RPMI7951 (cell line): Measurements from ENCODE around the gene KRT40. TPM values are rescaled to one million over a fixed set of nuclear protein-coding genes. Genes with fewer than 3 reads are reported as not detected.
"Not testable (repeated sequence)": the region's sequence is repeated elsewhere in the genome, so short reads cannot be mapped to it uniquely, and the experiment has no call there.

ENCODE experiments used
- DNase-seq: peaks from one replicate; pipeline ENCODE4 v3.0.0-alpha.2; 2012; ENCODE audit warnings: low read depth
- total RNA-seq: library from RNA; depleted of rRNA; stranded (reverse); fragments of >200 nt; shearing (Covaris generic); gene quantifications from 2 replicates; pipeline ENCODE4 v1.2.3, GENCODE V29; 2014; rRNA removed

Gene KRT40
- total RNA-seq = not detected in 2 replicates

DNA sequence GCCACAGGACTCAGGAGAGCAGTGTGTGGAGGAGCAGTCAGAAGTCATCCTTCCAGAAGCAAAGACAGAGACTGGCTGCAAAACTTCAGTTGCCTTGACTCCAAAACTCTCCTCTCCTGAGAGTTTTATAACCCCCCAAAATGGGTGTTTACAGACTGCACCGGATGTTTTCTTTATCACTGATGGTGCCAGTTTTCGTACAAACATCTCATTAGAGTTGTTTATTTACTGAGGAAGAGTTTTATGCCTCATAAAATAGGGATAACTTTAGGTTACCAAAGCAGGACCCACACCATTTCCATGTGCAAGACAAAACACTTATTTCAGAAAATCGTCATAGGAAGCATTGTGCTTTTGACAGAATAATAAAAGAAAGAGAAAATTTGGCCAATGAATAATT lies at the start of gene KRT40:
Gene KRT40 (minus strand): TSS at position 101 of the 400 bp plus-strand sequence. CDS start 53 bp downstream, at position 48.
- DNase-seq = no peak

DNA sequence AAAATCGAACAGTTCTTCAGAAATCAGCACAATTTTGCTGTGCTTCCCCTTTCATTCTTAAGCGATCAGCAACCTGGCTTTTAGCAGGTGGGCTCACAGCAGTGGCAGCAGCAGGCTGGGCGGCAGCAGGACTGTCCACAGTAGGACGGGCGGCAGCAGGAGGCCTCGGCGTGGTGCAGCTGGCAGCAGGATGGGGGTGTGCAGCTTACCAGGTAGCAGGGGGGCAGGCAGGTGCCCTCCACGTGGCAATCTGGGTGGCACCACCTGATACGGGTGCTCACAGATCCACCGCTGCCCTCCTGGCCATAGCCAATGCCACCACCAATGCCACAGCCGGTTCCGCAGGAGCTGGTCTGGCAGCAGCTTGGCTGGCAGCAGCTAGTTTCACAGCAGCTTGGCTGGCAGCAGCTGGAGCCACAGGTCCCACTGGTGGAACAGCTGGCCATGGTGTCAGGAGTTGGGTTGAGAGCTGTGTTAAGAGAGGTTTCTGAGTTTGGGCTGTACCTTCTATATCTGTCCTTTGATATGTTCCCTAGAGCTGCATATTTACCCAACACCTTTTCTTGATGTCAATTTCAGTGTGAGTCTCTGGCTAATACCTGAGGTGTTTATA lies 45.6 kb upstream of the KRT40 start, which contains the start of gene KRTAP1-4:
Gene KRTAP1-4 (minus strand): TSS at position 563 of the 613 bp plus-strand sequence. CDS start 117 bp downstream, at position 446.
- no peak for DNase-seq

DNA sequence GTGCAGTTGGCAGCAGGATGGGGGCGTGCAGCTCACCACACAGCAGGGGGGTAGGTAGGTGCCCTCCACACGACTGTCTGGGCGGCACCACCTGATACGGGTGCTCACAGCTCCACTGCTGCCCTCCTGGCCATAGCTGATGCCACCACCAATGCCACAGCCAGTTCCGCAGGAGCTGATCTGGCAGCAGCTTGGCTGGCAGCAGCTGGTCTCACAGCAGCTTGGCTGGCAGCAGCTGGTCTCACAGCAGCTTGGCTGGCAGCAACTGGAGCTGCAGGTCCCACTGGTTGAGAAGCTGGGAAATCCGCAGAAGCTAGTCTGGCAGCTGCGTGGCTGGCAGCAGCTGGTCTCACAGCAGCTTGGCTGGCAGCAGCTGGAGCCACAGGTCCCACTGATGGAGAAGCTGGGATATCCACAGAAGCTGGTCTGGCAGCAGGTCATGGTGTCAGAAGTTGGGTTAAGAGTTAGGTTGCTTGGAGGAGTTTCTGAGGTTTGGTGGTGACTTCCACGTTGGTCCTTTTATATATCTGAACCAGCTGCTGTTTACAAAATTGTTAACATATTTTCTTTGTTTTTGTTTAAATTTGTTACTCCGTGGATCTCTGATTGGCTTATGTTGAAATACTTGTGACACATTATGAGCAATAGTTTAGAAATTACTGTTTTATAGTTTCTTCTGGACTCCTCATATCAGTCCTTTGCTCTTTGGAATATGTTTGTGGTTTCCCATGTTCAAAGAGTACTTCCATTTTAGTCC lies 42.8 kb upstream of the KRT40 start, which contains the start of gene KRTAP1-5:
Gene KRTAP1-5 (minus strand): TSS at position 494 of the 757 bp plus-strand sequence. CDS start 53 bp downstream, at position 441.
- peak; percentile 79 for DNase-seq

DNA sequence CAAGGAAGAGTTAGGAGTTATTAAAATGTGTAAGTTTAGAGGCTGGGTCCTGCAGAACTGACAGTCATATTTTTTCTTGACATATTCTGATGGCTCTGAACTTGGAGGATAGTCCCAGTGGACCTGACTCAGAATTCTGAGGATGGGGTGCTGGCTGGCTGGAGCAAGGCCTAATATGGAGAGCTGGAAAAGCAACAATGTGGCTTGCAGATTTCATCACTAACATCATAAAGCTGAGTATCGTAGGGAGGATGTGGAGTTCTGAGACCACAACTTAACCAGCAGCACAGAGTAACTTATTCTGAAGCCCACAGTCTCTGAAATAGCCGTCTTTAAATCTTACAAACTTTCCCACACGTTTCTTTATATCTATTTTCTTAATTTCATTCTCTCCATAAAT lies 40.6 kb upstream of the KRT40 start:
- no peak for DNase-seq

DNA sequence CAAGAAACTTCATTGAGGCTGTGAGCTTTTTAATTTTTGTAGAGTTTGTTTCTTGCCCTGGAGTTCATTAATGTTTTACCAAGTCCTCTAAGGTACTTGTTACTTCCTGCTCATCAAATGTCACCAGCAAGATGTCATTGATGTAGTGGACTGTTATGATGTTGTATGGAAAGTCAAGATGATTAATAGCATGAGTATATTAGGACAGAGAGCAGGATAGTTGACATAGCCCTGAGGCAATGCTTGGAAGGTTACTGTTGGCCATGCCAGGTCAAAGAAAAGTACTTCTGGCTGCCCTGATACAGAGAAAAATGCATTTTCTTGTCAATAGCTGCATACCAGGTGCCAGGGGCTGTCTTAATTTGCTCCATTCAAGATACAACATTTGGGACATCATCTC lies 36.2 kb upstream of the KRT40 start:
- DNase-seq = no peak

DNA sequence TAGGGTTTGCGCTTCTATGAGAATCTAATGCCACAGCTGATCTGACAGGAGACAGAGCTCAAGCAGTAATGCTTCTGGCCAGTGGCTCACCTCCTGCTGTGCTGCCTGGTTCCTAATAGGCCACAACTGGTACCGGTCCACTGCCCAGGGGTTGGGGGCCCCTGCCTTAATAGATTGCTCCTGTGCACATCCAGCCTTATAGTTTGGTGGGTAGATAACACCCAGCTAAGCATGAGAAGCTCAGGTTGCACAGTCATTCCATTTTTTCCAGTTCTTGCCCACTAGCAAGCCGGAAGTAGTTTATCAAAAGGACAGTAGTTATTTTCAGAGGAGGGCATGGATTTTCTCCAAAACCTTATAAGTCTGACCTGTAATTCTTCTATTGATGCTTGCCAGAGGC lies 35.3 kb upstream of the KRT40 start:
- DNase-seq = no peak

DNA sequence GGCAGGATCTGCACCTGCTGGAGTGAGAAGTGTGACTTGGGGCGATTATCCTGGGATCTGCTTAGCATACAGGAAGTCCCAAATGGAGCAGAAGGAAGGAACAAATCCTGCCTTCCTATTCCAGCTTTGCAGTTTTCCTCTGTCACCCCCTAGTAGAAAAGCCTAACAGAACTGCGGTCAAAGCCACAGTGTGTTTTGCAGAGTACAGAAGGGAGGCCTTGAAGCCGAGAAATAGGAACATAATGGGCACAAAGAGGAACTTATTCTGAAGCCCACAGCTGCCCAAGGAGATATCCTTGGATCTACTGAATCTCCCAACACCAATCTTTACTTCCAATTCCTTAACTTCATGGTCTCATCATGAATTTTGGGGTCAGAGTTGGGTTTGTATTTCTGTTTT lies 34.4 kb upstream of the KRT40 start:
- DNase-seq = no peak

DNA sequence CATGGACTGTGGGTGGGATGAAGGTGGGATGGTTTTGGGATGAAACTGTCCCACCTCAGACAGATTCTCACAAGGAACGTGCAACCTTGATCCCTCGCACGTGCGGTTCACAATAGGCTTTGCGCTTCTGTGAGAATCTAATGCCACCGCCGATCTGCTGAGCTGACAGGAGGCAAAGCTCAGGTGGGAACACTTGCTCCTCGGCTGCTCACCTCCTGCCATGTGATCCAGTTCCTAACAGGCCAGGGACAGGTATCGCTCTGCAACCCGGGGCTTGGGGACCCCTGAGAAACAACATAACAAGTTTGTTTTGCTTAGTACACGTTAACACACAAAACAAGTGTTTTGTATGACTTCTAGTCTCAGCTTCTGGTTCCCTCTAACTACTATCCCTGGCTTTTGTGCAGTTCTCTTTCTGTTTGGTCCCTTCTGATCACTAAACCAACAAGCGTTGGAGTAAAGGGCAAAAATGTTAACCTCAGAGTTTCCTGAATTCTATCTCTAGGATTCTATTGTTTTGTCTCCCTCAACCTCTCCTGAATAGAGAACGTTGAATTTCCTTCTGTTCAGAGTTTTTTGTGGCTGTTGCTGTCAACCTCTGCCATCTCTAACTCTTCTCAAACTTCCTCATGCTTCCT lies 32.6 kb upstream of the KRT40 start:
- no peak for DNase-seq

DNA sequence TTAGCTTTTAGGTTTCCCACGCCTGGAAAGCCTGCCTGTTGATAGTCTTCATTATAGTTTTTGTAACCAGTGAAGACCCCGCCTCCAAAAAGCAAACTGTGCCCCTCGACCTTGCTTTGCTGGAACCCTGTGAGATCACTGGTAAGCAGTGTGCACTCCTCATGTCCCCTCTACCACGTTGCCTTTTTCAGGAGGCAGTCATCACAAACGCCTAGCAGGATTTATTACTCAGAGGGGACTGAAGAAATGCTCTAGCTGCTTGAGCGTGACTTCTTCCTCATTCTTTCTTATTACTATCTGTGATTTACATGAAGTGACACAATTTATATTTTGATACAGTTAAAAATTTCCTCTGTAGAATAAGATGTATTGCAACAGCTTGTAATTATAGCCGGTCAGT lies 31.3 kb upstream of the KRT40 start:
- no peak for DNase-seq

DNA sequence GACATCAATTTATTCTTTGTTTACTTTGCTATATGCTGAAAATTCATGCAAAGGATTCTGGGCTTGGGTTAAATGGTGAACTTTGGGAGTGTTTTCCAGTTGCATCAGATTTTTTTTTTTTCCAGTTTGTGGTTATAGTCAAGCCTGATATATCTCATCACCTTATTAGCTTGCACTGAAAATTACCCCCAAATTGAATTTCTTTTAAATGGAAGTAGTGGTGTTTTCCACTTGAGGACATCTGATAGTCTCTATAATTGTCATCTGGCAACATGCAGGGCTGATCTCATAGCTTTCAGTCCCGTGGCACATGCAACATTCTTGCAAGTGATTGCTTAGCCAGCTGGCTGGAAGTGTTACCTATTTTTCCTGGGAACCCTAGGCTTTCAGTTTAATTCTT lies 29.5 kb upstream of the KRT40 start:
- DNase-seq = no peak

DNA sequence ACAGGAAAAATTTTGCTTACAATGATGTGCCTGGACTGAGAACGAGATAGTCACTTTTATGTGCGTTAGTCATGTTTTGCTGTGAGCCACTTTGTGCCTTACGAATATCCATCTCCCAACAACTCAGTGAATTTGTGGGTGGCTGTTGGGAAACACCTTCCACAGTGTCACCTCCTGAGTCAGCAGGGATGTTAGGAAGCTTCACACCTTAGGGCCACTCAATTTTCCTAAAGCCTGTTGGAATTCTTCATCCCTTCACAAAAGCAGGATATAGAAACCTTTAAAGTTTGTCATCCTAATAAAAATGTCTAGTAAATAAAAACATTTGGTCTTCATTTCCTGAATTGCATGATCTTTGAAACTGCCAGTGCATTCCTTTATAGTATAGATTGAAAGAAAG lies 29.1 kb upstream of the KRT40 start:
- peak; percentile 4 for DNase-seq

DNA sequence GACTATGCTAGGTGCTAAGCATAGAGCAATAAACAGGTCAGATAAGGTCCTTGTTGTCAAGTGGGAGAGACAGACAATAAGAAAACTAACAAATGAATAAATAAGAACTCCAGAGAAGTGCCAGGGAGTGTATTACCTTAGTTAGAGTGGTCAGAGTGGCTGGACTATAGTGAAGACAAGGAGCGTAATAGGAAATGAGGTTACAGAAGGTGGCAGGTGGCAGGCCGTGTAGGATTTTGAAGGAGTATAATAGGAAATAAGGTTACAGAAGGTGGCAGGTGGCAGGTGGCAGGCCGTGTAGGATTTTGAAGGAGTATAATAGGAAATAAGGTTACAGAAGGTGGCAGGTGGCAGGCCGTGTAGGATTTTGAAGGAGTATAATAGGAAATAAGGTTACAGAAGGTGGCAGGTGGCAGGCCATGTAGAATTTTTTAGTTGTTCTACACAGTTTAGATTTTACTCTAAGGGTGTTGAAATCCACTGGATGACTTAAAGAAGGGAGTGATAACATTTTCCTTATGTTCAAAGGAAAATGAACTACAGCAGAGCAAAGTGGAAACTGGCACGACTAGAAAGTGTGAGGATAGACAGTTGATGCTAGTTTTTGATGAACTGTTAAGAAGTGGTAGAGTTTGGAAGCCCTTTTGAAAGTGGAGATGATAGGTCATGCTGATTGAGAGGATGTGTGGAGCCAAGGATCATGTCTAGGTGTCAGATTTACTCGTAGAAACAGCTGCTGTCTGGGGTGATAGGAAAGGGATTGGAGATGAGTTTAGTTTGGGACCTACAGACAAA lies 28.4 kb upstream of the KRT40 start:
- DNase-seq = no peak

DNA sequence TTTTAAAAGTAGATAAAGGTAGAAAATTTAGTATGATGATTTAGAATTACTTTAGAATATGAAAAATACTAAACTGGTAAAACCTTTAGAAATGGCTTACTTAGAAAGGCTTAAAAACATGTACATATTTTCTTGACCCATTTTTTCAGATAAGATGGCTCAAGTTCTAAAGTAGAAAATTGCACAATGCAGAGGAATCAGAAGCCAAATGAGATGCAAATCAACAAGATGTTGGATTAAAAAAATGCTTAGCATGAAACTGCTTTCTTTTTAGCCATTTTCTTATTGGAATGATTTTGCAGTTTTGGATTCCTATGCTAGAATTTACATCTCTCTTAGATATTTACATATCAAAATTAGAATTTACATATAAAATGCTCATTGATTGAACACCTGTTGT lies 26.3 kb upstream of the KRT40 start:
- no peak for DNase-seq

DNA sequence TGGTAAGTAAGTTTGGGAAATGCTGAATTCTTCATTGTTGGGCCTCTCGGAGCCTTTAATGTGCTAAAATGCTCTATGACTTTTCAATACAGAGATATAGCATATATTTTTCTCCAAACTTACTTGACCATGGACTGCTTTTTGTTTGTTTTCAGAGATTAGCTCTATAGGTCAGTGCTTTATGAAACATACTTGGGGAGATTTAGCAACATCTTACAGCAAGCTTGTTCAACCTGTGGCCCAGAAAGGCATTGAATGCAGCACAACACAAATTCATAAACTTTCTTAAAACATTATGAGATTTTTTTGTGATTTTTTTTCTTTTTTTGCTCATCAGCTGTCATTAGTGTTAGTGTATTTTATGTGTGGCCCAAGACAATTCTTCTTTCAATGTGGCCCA lies 25.8 kb upstream of the KRT40 start:
- DNase-seq = no peak

DNA sequence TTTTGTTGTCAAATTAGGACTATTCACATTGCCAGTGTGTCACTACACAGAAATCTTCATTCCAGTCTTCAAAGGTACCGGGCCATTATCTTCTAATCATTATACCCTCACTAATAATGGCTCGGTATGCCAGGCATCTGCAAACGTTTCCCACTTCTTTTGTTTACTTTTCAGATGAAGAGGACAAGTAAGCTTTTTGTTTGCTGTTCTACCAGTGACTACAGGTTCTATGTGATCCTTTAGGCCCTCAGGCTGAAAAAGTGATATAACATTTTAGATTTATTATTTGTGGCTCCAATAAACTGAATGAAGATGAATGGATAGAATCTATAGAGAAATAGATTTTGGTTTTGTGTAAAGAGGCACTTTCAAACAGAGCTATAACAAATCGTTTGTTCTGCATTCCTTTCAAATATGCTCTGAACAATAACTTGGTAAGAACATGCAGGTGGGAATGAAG lies 25.2 kb upstream of the KRT40 start:
- no peak for DNase-seq

DNA sequence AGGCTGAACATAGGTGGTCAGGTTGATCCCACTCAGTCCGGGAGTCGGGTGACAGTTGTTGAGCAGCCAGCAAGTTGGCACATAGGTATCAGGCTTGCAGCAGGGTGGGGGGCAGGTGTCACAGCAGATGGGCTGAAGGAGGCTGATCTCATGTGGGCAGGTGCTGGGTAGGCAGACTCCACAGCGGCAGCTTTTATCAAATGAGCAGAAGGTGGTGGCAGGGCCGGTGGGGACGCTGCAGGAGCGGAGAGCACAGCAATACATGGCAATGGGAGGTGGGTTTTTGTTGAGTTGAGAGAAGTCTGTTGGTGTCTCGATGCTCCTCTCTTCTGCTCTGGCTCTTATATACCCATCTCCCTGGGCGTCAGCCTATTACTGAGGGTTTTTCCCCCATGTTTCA lies 24.7 kb upstream of the KRT40 start, which contains the start of gene KRTAP3-1:
Gene KRTAP3-1 (minus strand): TSS at position 318 of the 400 bp plus-strand sequence. CDS start 54 bp downstream, at position 264.
- no peak for DNase-seq

DNA sequence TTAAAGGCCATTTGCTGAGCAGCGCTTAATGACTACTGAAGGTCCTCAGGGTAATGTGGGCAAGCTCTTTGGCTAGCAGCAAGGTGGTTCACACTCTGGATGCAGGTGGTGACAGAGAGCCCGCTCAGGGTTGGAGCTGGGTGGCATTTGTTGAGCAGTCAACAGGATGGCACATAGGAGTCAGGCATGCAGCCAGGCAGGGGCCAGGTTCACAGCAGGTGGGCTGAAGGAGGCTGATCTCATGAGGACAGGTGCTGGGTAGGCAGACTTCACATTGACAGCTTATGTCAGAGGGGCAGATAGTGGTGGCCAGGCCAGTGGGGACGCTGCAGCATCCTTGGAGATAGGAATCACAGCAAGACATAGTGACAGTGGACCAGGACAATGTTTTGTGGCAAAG lies 20.3 kb upstream of the KRT40 start:
- DNase-seq = no peak

DNA sequence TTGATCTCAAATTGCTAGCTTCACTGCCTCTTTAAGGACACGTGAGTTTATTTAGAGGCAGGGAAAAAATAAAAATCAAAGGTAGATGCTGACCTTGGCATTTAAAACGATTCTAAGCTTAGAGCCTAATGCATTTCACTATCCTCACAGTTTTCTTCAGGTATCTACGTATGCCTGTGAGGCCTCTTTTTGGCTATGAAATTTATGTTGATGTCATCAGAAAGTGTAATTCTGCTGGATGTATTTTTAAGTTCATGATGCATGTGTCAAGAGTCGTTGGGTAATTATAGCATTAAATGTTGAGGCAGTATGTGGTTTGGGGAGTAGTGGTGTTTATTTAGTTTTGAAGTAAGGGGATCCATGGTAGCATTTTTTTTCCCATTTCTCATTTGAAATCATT lies 19.8 kb upstream of the KRT40 start:
- no peak for DNase-seq

DNA sequence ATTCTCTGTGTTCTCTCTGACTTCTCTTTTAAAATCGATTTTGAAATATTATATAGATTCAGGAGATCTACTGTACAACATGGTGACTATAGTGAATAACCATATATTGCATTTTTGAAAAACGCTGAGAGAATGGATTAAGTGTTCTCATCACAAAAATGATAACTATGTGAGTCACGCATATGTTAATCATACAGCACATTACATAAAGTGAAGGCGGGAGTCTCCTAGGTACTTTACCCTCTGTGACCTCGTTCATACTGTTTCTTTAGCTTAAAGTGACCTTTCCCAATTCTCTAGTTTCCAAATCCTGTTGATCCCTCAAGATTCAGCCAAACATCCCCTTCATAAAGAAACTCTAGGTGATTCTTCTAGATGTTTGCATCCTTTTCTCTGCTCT lies 18.7 kb upstream of the KRT40 start:
- DNase-seq = no peak

DNA sequence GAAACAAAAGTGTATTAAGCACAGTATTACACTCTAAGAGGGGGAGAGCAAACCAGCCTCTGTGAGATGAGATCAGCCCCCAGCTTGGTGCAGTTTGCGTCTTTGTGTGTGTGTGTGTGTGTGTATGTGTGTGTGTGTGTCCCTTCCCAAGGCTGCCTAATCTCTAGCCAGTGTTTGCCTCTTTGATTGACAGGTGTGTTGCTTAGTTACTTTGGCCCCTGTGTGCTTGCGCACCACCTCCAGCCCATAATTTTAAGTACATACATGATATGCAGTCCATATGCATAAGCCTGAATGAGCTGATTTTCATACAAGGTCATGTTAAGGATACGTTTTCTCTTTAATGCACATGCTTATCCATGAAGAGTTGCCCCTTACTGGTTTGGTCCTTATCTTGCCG lies 17.7 kb upstream of the KRT40 start:
- no peak for DNase-seq

DNA sequence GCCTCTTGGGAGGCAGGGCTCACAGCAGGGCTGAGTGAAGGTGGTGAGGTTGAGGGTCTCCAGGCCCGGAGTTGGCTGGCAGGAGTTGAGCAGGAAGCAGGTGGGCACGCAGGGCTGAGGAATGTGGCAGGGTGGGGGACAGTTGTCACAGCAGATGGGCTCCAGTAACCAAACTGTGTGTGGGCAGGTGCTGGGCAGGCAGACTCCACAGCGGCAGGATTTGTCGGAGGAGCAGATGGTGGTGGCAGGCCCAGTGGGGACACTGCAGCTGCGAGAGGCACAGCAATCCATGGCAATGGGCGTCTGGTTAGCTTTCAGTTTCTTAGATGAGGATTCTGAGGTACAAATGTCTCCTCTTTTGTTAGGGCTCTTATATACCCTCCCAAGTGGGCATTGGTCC lies 15.4 kb upstream of the KRT40 start, which contains the start of gene KRTAP3-2:
Gene KRTAP3-2 (minus strand): TSS at position 344 of the 400 bp plus-strand sequence. CDS start 53 bp downstream, at position 291.
- DNase-seq = not testable (repeated sequence)

DNA sequence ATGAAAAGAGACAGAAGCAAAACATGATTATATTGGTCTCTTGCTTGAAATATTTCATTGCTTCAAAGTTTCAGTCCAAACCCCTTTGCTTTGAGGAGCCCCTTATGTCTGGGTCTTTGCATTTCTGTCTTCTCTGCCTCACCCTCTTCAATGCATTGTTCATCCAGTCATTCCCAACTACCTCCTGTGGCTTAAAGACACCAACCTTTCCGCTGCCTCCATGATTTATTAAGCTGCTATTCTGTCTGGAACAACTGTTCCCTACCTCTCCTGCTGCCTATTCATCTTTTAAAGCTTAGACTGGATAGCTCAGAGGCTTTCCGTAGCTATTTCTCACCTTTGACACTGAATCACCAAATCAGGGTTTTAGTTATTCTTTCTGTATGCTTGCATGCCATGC lies 13.2 kb upstream of the KRT40 start:
- DNase-seq = no peak
